NCI-H187 treated with DMSO at 0.1 percent for 48 hours (cell line): ENCODE measurements around the gene TAS2R40.
"Not testable (repeated sequence)": the region's sequence is repeated elsewhere in the genome, so short reads cannot be mapped to it uniquely, and the experiment has no call there.

ENCODE experiments used
- DNase-seq: peaks from one replicate; lab custom pipeline; 2025; lab: John Stamatoyannopoulos, UW

TAS2R40 gene

GRCh38 chr7:143250199-143250598, 28.4 kb downstream of the TAS2R40 start:
- no peak for DNase-seq

GRCh38 chr7:143250822-143251221, 29.0 kb downstream of the TAS2R40 start:
- no peak for DNase-seq

- no peak for DNase-seq
Observed at GRCh38 chr7:143252006-143252405, 30.2 kb downstream of the TAS2R40 start.

GRCh38 chr7:143255564-143255963, 33.7 kb downstream of the TAS2R40 start:
- DNase-seq, result no peak

GRCh38 chr7:143256325-143256724, 34.5 kb downstream of the TAS2R40 start:
- no peak for DNase-seq

GRCh38 chr7:143256932-143257331, 35.1 kb downstream of the TAS2R40 start:
- no peak for DNase-seq

- DNase-seq, result no peak
Observed at GRCh38 chr7:143257501-143257900, 35.7 kb downstream of the TAS2R40 start.

- DNase-seq, result no peak
Observed at GRCh38 chr7:143258831-143259230, 37.0 kb downstream of the TAS2R40 start.

GRCh38 chr7:143259765-143260164, 37.9 kb downstream of the TAS2R40 start:
- no peak for DNase-seq

GRCh38 chr7:143261901-143262300, 40.1 kb downstream of the TAS2R40 start:
- DNase-seq, result no peak

- DNase-seq, result no peak
Observed at GRCh38 chr7:143263266-143264195, 41.7 kb downstream of the TAS2R40 start, which contains the start of gene GSTK1. GSTK1 (plus strand) TSS chr7:143263441; CDS start chr7:143263514, 73 bp downstream.

- not testable (repeated sequence) for DNase-seq
Observed at GRCh38 chr7:143264196-143264568, 42.3 kb downstream of the TAS2R40 start.

GRCh38 chr7:143265017-143265693, 43.3 kb downstream of the TAS2R40 start:
- DNase-seq, result no peak

- DNase-seq, result no peak
Observed at GRCh38 chr7:143269251-143269650, 47.4 kb downstream of the TAS2R40 start.

GRCh38 chr7:143271240-143271639, 49.4 kb downstream of the TAS2R40 start:
- DNase-seq, result no peak
